K562 (cell line): ENCODE measurements around the gene IRF3. TPM values are rescaled to one million over a fixed set of nuclear protein-coding genes. Genes with fewer than 3 reads are reported as not detected.

ENCODE experiments used
- BHLHE40 ChIP-seq: IDR thresholded peaks from 2 replicates; pipeline ENCODE4 v1.6.1; 2011; ENCODE audit warnings: low read length, improper control_type of control experiment
- CBFB ChIP-seq: sonication (generic); formaldehyde crosslinking; IDR thresholded peaks from 2 replicates; pipeline ENCODE4 v1.4.0; 2020; ENCODE audit warnings: mild to moderate bottlenecking, missing genetic modification reagents
- CREM ChIP-seq: IDR thresholded peaks from 2 replicates; pipeline ENCODE4 v1.6.1; 2014; ENCODE audit warnings: antibody characterized with exemption, low read depth
- ESRRA ChIP-seq: fragments of 450-650 bp; IDR thresholded peaks from 2 replicates; pipeline ENCODE4 v1.6.1; 2014; ENCODE audit warnings: low read depth, mild to moderate bottlenecking, moderate library complexity, borderline replicate concordance
- ETV5 ChIP-seq: sonication (generic); formaldehyde crosslinking; IDR thresholded peaks from 2 replicates; pipeline ENCODE4 v1.4.0; 2020; ENCODE audit warnings: low read depth, mild to moderate bottlenecking, missing genetic modification reagents
- FOSL1 ChIP-seq: fragments of 200-800 bp; sonication (Bioruptor generic); conservative IDR thresholded peaks from 2 replicates; pipeline ENCODE4 v1.6.1; 2016; ENCODE audit warnings: missing genetic modification characterization, missing compliant biosample characterization
- GABPA ChIP-seq: fragments of 200-800 bp; sonication (Bioruptor generic); conservative IDR thresholded peaks from 2 replicates; pipeline ENCODE4 v1.6.1; 2016; ENCODE audit warnings: low read depth, missing genetic modification characterization, missing compliant biosample characterization
- GABPB1 ChIP-seq: sonication (generic); formaldehyde crosslinking; IDR thresholded peaks from 2 replicates; pipeline ENCODE4 v1.8.0; 2022; ENCODE audit warnings: mild to moderate bottlenecking, missing genetic modification reagents
- HMGN3 ChIP-seq: IDR thresholded peaks from 2 replicates; pipeline ENCODE4 v1.6.1; 2011; ENCODE audit warnings: borderline replicate concordance, low read depth, mild to moderate bottlenecking, mixed read lengths, low read length; ENCODE audit not compliant: insufficient read length; ENCODE audit errors: extremely low read depth
- ID3 ChIP-seq, 2 experiments: fragments of 250-450 bp in 1 of 2; fragments of 450-650 bp in 1 of 2; sonication (Bioruptor Pico) in 1 of 2; IDR thresholded peaks; 2 replicates each; pipeline versions ENCODE4 v1.6.1 to v1.8.0; 2016 to 2021; ENCODE audit warnings: mild to moderate bottlenecking in 2 of 2, moderate library complexity in 2 of 2, missing compliant biosample characterization in 1 of 2, missing genetic modification characterization in 1 of 2
- KDM5B ChIP-seq: fragments of 200-600 bp; sonication (generic); IDR thresholded peaks from 2 replicates; pipeline ENCODE4 v1.6.1; 2012; ENCODE audit warnings: low read depth, mild to moderate bottlenecking, moderate library complexity, low read length, control low read depth, inconsistent platforms; ENCODE audit not compliant: insufficient replicate concordance
- KLF16 ChIP-seq: IDR thresholded peaks from 2 replicates; pipeline ENCODE4 v1.6.1; 2016; ENCODE audit warnings: antibody characterized with exemption
- MEIS2 ChIP-seq: fragments of 450-650 bp; IDR thresholded peaks from 2 replicates; pipeline ENCODE4 v1.6.1; 2014; ENCODE audit warnings: mild to moderate bottlenecking; ENCODE audit not compliant: partially characterized antibody
- MLX ChIP-seq, 2 experiments: fragments of 450-650 bp in 1 of 2; sonication (generic) in 1 of 2; formaldehyde crosslinking; conservative IDR thresholded peaks; 2 replicates each; pipeline versions ENCODE4 v1.4.0 to v1.8.1; 2020 to 2022; ENCODE audit warnings: mild to moderate bottlenecking in 1 of 2, missing genetic modification reagents in 1 of 2
- RBM25 ChIP-seq: fragments of 200-400 bp; formaldehyde crosslinking; IDR thresholded peaks from 2 replicates; pipeline ENCODE4 v1.6.1; 2018; ENCODE audit warnings: low read length, low read depth, moderate library complexity; ENCODE audit not compliant: severe bottlenecking
- SETDB1 ChIP-seq: IDR thresholded peaks from one replicate; pipeline ENCODE4 v1.6.1; 2012; ENCODE audit warnings: low read length, control low read depth, inconsistent platforms
- SMAD3 ChIP-seq: fragments of 450-650 bp; formaldehyde crosslinking; conservative IDR thresholded peaks from 2 replicates; pipeline ENCODE4 v1.4.0; 2020; ENCODE audit warnings: mild to moderate bottlenecking
- SRF ChIP-seq, 2 experiments: fragments of 250-450, 450-650 bp in 1 of 2; sonication (Bioruptor Pico) in 1 of 2; sonication (generic) in 1 of 2; formaldehyde crosslinking; IDR thresholded peaks; 2 replicates each; pipeline versions ENCODE4 v1.5.0 to v1.5.1; 2020 to 2022; ENCODE audit warnings: mild to moderate bottlenecking in 1 of 2, missing genetic modification reagents in 1 of 2
- ZBTB1 ChIP-seq: sonication (generic); formaldehyde crosslinking; IDR thresholded peaks from 2 replicates; pipeline ENCODE4 v1.8.1; 2023; ENCODE audit warnings: missing genetic modification reagents, low read depth, mild to moderate bottlenecking, borderline replicate concordance
- ZBTB11 ChIP-seq, 3 experiments: fragments of 200-800 bp in 1 of 3; fragments of 250-450 bp in 1 of 3; fragments of 450-650 bp in 1 of 3; sonication (Bioruptor Pico) in 1 of 3; sonication (Bioruptor generic) in 1 of 3; formaldehyde crosslinking in 1 of 3; IDR thresholded peaks; 2 replicates each; pipeline versions ENCODE4 v1.6.1 to v1.8.0; 2016 to 2022; ENCODE audit warnings: mild to moderate bottlenecking in 2 of 3, missing genetic modification characterization in 2 of 3, missing compliant biosample characterization in 1 of 3, moderate library complexity in 1 of 3
- ZNF584 ChIP-seq: fragments of 200-800 bp; sonication (Bioruptor generic); IDR thresholded peaks from 2 replicates; pipeline ENCODE4 v1.6.1; 2016; ENCODE audit warnings: low read depth, mild to moderate bottlenecking, missing genetic modification characterization, missing compliant biosample characterization
- ZNF707 ChIP-seq: fragments of 250-450 bp; sonication (Bioruptor Pico); conservative IDR thresholded peaks from 2 replicates; pipeline ENCODE4 v1.8.0; 2022; ENCODE audit warnings: inconsistent platforms, mild to moderate bottlenecking, moderate library complexity
- polyA plus RNA-seq, 8 experiments: library from polyadenylated mRNA; depleted of rRNA in 4 of 8; stranded (reverse) in 5 of 8; unstranded in 3 of 8; fragments of >200 nt; fragmentation: Nextera tagmentation in 2 of 8; fragmentation: Illumina TruSeq in 1 of 8; extraction: Ambion mirVana in 2 of 8; extraction: Trizol in 1 of 8; gene quantifications; 2 replicates each; pipeline versions ENCODE4 v1.2.1 to v1.2.3, GENCODE V29; 2011 to 2014; ENCODE audit warnings: inconsistent platforms in 1 of 8, missing spikeins in 1 of 8
- total RNA-seq, 7 experiments: library from RNA; depleted of rRNA in 6 of 7; stranded (reverse); fragments of >200 nt in 6 of 7; fragmentation: Illumina TruSeq in 2 of 7; extraction: Trizol in 2 of 7; gene quantifications; 2 replicates each; pipeline versions ENCODE4 v1.2.1 to v1.2.3, GENCODE V29; 2011 to 2021; ENCODE audit warnings: low replicate concordance in 1 of 7

The IRF3 gene
- total and polyA plus RNA-seq, 9 of the 15 experiments (the other 6 are each of a cell fraction or from before 2014, with no cell fraction given), result 7.5 to 145 (median 65.4) TPM

GRCh38 chr19:49641688-49642491, 23.8 kb downstream of the IRF3 start, which contains the start of gene SCAF1 (continued):
- 0 out of 4 replicates have a peak, but pooled peaks of 1 of the 2 experiments have one; percentile 46 for TF ChIP-seq MLX (CRISPR knock-in tag; conservative IDR thresholded peaks at IDR 0.05)
- peak; percentile 65; the same call in 1 of the 2 replicates for TF ChIP-seq SMAD3
- TF ChIP-seq ESRRA, result peak; percentile 73; the same call in 1 of the 2 replicates
- TF ChIP-seq RBM25, result no peak
- TF ChIP-seq GABPA (tag), result peak; percentile 96
- TF ChIP-seq KLF16, result no peak
- peak; percentile 83; the same call in 1 of the 2 replicates for TF ChIP-seq ZNF584 (CRISPR knock-in tag)
- peak; percentile 73 for TF ChIP-seq MEIS2
- peak; percentile 56; the same call in 1 of the 2 replicates for TF ChIP-seq FOSL1 (tag)
- peak; percentile 98 for TF ChIP-seq CREM
- TF ChIP-seq SETDB1, result peak; percentile 67
- peak; percentile 49; the same call in 1 of the 2 replicates for TF ChIP-seq BHLHE40
- TF ChIP-seq ZBTB1 (CRISPR knock-in tag), result no peak
- peak; percentile 91 for TF ChIP-seq HMGN3
- TF ChIP-seq KDM5B, result peak; percentile 74
- no peak for TF ChIP-seq ZNF707 (CRISPR knock-in tag)
- no peak for TF ChIP-seq ETV5
- TF ChIP-seq SRF (CRISPR knock-in tag; IDR thresholded peaks at IDR 0.05), result peak in 1 of 2 experiments; percentile 56; a peak in 2 of 4 replicates
- TF ChIP-seq CBFB (CRISPR knock-in tag), result no peak
- peak; percentile 95 for TF ChIP-seq GABPB1 (CRISPR knock-in tag)
- TF ChIP-seq ZBTB11 (CRISPR knock-in tag; IDR thresholded peaks at IDR 0.05), result peak in 1 of 3 experiments; percentile 91; a peak in 3 of 6 replicates
- TF ChIP-seq ID3 (CRISPR knock-in tag; IDR thresholded peaks at IDR 0.05), result no peak
- TF ChIP-seq ID3 (tag; IDR thresholded peaks at IDR 0.05), result peak; percentile 60
